HG02970 (cell line): Measurements from ENCODE around the gene TMEM178A.
"Not testable (repeated sequence)": the region's sequence is repeated elsewhere in the genome, so short reads cannot be mapped to it uniquely, and the experiment has no call there.

Source experiments
- ATAC-seq: cut with Tn5 transposase; IDR thresholded peaks from one replicate; pipeline ENCODE4 v1.9.1; 2021; ENCODE audit warnings: mild to moderate bottlenecking, moderate library complexity, moderate number of reproducible peaks; ENCODE audit not compliant: unreplicated experiment, low FRiP score

Gene TMEM178A

GRCh38 chr2:39706945-39707344, 41.2 kb downstream of the TMEM178A start:
- ATAC-seq: no peak

- ATAC-seq: no peak
These were observed 42.3 kb downstream of the TMEM178A start for GRCh38 chr2:39708003-39708402.

- no peak for ATAC-seq
These were observed 45.1 kb downstream of the TMEM178A start for GRCh38 chr2:39710807-39711206.

GRCh38 chr2:39712953-39713352, 47.2 kb downstream of the TMEM178A start:
- ATAC-seq: no peak

GRCh38 chr2:39715095-39715494, 49.4 kb downstream of the TMEM178A start:
- no peak for ATAC-seq

GRCh38 chr2:39715822-39716221, 50.1 kb downstream of the TMEM178A start:
- ATAC-seq: no peak

GRCh38 chr2:39717067-39717466, 51.4 kb downstream of the TMEM178A start:
- no peak for ATAC-seq

- ATAC-seq: no peak
These were observed 52.8 kb downstream of the TMEM178A start for GRCh38 chr2:39718483-39718882.

GRCh38 chr2:39719317-39719716, 53.6 kb downstream of the TMEM178A start:
- no peak for ATAC-seq

- no peak for ATAC-seq
These were observed 55.3 kb downstream of the TMEM178A start for GRCh38 chr2:39720970-39721369.

- ATAC-seq: no peak
These were observed 57.8 kb downstream of the TMEM178A start for GRCh38 chr2:39723497-39723896.

- no peak for ATAC-seq
These were observed 58.5 kb downstream of the TMEM178A start for GRCh38 chr2:39723946-39724827.

- no peak for ATAC-seq
These were observed 59.1 kb downstream of the TMEM178A start for GRCh38 chr2:39724828-39725144.

- ATAC-seq: no peak
These were observed 59.7 kb downstream of the TMEM178A start for GRCh38 chr2:39725401-39725800.

GRCh38 chr2:39728085-39728484, 62.4 kb downstream of the TMEM178A start:
- not testable (repeated sequence) for ATAC-seq

GRCh38 chr2:39728941-39729351, 63.2 kb downstream of the TMEM178A start:
- ATAC-seq: no peak

GRCh38 chr2:39730276-39730675, 64.6 kb downstream of the TMEM178A start:
- ATAC-seq: no peak

GRCh38 chr2:39730685-39731302, 65.1 kb downstream of the TMEM178A start:
- ATAC-seq: no peak

- no peak for ATAC-seq
These were observed 65.8 kb downstream of the TMEM178A start for GRCh38 chr2:39731546-39731945.

GRCh38 chr2:39732482-39732881, 66.8 kb downstream of the TMEM178A start:
- no peak for ATAC-seq

- no peak for ATAC-seq
These were observed 67.5 kb downstream of the TMEM178A start for GRCh38 chr2:39733070-39733674.

- no peak for ATAC-seq
These were observed 68.7 kb downstream of the TMEM178A start for GRCh38 chr2:39734445-39734844.
